Thyroid gland (tissue), 4 donors: ENCODE measurements around the gene EBF3. TPM values are rescaled to one million over a fixed set of nuclear protein-coding genes. Genes with fewer than 3 reads are reported as not detected.

Experiments
- DNase-seq, 2 donors: peaks; one replicate each; pipeline ENCODE4 v3.0.0-alpha.2; 2019
- H3K27ac ChIP-seq, 3 donors: fragments of 200-600 bp; sonication (generic); 1 replicate in 2 of 3; 2 replicates in 1 of 3; pipeline ENCODE4 v1.5.1; 2016 to 2019; ENCODE audit warnings: mild to moderate bottlenecking in 1 of 3, moderate library complexity in 1 of 3
- H3K27me3 ChIP-seq: fragments of 200-600 bp; sonication (generic); one replicate; pipeline ENCODE4 v1.5.1; 2019
- H3K36me3 ChIP-seq, 2 donors: fragments of 200-600 bp; sonication (generic); one replicate each; pipeline ENCODE4 v1.5.1; 2016 to 2019
- H3K4me1 ChIP-seq, 2 donors: fragments of 200-600 bp; sonication (generic); one replicate each; pipeline ENCODE4 v1.5.1; 2017 to 2019
- H3K4me3 ChIP-seq, 3 donors: fragments of 200-600 bp; sonication (generic); replicated peaks in 1 of 3; 1 replicate in 2 of 3; 2 replicates in 1 of 3; pipeline ENCODE4 v1.5.1; 2016; ENCODE audit warnings: mild to moderate bottlenecking in 1 of 3
- H3K9me3 ChIP-seq: fragments of 200-600 bp; sonication (generic); one replicate; pipeline ENCODE4 v1.5.1; 2017
- CTCF ChIP-seq, 6 experiments: fragments of 200-600 bp in 3 of 6; fragments of 450-650 bp in 3 of 6; sonication (generic) in 3 of 6; IDR thresholded peaks; one replicate each; pipeline ENCODE4 v1.5.1; 2016 to 2019; ENCODE audit warnings: antibody characterized with exemption in 6 of 6, mild to moderate bottlenecking in 2 of 6, inconsistent platforms in 1 of 6, moderate library complexity in 1 of 6
- POLR2A ChIP-seq, 2 donors: fragments of 450-650 bp; IDR thresholded peaks; one replicate each; pipeline ENCODE4 v1.6.1; 2017; ENCODE audit warnings: antibody characterized with exemption in 2 of 2, mild to moderate bottlenecking in 2 of 2, moderate library complexity in 1 of 2
- WGBS, 2 donors: methylation state at CpG; one replicate each; pipeline ENCODE4 v1.1.5; 2017; 5-methylcytosine and 5-hydroxymethylcytosine counted together
- intact Hi-C: fragments of 100-400 bp; cut with DNase I; formaldehyde crosslinking; loops from one replicate; pipeline ENCODE4 v1.15.1; 2023
- total RNA-seq, 4 donors: library from RNA; depleted of rRNA; stranded (reverse); fragments of >200 nt; gene quantifications; one replicate each; pipeline ENCODE4 v1.2.3, GENCODE V29; 2016

EBF3 gene
- total RNA-seq, 4 donors from 2014 or later, result 6.8 to 12.5 (median 8.8) TPM

GRCh38 chr10:129999140-129999539 lies 35.1 kb upstream of the EBF3 start:
- intact Hi-C loops, result no loop called here
- 93 to 95% methylated on average over 4 of the region's 4 CpGs for WGBS, 2 donors
- no peaks in the 10 kb centered on the region for H3K4me1 ChIP-seq
- H3K9me3 ChIP-seq, result no peaks in the 10 kb centered on the region
- no peak for DNase-seq
- TF ChIP-seq POLR2A (IDR thresholded peaks at IDR 0.05), result no peak
- TF ChIP-seq CTCF (IDR thresholded peaks at IDR 0.05), result no peak
- H3K27me3 ChIP-seq, result no peaks in the 10 kb centered on the region
- no peaks in the 10 kb centered on the region for H3K36me3 ChIP-seq
- H3K4me3 ChIP-seq, result no peak overlapping the region
- H3K27ac ChIP-seq, result no peak overlapping the region

- H3K4me1 ChIP-seq, result no peaks in the 10 kb centered on the region
- intact Hi-C loops, result no loop called here
- H3K27ac ChIP-seq, result no peak overlapping the region
- H3K27me3 ChIP-seq, result no peaks in the 10 kb centered on the region
- WGBS, 2 donors, result 73% methylated on average over 1 of the region's 1 CpG; no CpG with 5 or more reads in 1 of the 2 donors
- no peak overlapping the region for H3K4me3 ChIP-seq
- DNase-seq, result no peak
- no peaks in the 10 kb centered on the region for H3K9me3 ChIP-seq
- no peaks in the 10 kb centered on the region for H3K36me3 ChIP-seq
- TF ChIP-seq CTCF (IDR thresholded peaks at IDR 0.05) (no peak), POLR2A (IDR thresholded peaks at IDR 0.05) (no peak)
Observed at GRCh38 chr10:129993621-129994020, 29.5 kb upstream of the EBF3 start.

GRCh38 chr10:129992356-129992755 lies 28.3 kb upstream of the EBF3 start:
- 73 to 78% methylated on average over 3 of the region's 3 CpGs for WGBS, 2 donors
- no peak for DNase-seq

GRCh38 chr10:129982825-129983224 lies 18.8 kb upstream of the EBF3 start:
- Histone ChIP-seq H3K4me3 (no peak overlapping the region), H3K27ac (no peak overlapping the region), H3K4me1 (no peaks in the 10 kb centered on the region), H3K36me3 (no peaks in the 10 kb centered on the region), H3K27me3 (no peaks in the 10 kb centered on the region), H3K9me3 (no peaks in the 10 kb centered on the region)
- no peak for DNase-seq
- intact Hi-C loops, result no loop called here
- no peak for TF ChIP-seq POLR2A (IDR thresholded peaks at IDR 0.05)
- no peak for TF ChIP-seq CTCF (IDR thresholded peaks at IDR 0.05)

More at GRCh38 chr10:129992356-129992755, 28.3 kb upstream of the EBF3 start:
- Histone ChIP-seq H3K27ac (no peak overlapping the region), H3K4me1 (no peaks in the 10 kb centered on the region), H3K9me3 (no peaks in the 10 kb centered on the region), H3K27me3 (no peaks in the 10 kb centered on the region), H3K4me3 (no peak overlapping the region), H3K36me3 (no peaks in the 10 kb centered on the region)
- intact Hi-C loops, result no loop called here
- TF ChIP-seq POLR2A (IDR thresholded peaks at IDR 0.05) (no peak), CTCF (IDR thresholded peaks at IDR 0.05) (no peak)

- Histone ChIP-seq H3K27ac (no peak overlapping the region), H3K4me3 (no peak overlapping the region), H3K4me1 (no peaks in the 10 kb centered on the region), H3K36me3 (no peaks in the 10 kb centered on the region), H3K27me3 (no peaks in the 10 kb centered on the region), H3K9me3 (no peaks in the 10 kb centered on the region)
- no peak for DNase-seq
- TF ChIP-seq CTCF (IDR thresholded peaks at IDR 0.05) (no peak), POLR2A (IDR thresholded peaks at IDR 0.05) (no peak)
- 94 to 95% methylated on average over 6 of the region's 6 CpGs for WGBS, 2 donors
- intact Hi-C loops, result loop anchor here (10.0 kb wide), 1 partner anchor 634 kb away; no protein-coding TSS in a partner anchor
Observed at GRCh38 chr10:129978980-129979379, 14.9 kb upstream of the EBF3 start.
